Natural killer cell (primary cell): ENCODE measurements around the gene RAB8A. TPM values are rescaled to one million over a fixed set of nuclear protein-coding genes. Genes with fewer than 3 reads are reported as not detected.

Experiments
- ATAC-seq, 3 donors: fragments of 150-1000 bp in 2 of 3; fragments of 200-7000 bp in 1 of 3; cut with Tn5 transposase; 1 replicate in 1 of 3; 2 replicates in 2 of 3; pipeline ENCODE4 v1.10.0; 2021; ENCODE audit warnings: mild to moderate bottlenecking in 2 of 3, moderate library complexity in 2 of 3
- DNase-seq, 2 donors: peaks; one replicate each; pipeline versions ENCODE4 v3.0.0 to v3.0.0-alpha.2; 2013 to 2021; ENCODE audit warnings: mixed read lengths in 1 of 2
- H3K27ac ChIP-seq: one replicate; pipeline ENCODE4 v1.5.1; 2013; ENCODE audit warnings: mild to moderate bottlenecking, low read length
- H3K27me3 ChIP-seq: one replicate; pipeline ENCODE4 v1.6.1; 2013; ENCODE audit warnings: low read length; ENCODE audit not compliant: control insufficient read depth, insufficient read depth
- H3K36me3 ChIP-seq: one replicate; pipeline ENCODE4 v1.6.1; 2013; ENCODE audit warnings: low read length; ENCODE audit not compliant: control insufficient read depth, insufficient read depth
- H3K4me1 ChIP-seq: one replicate; pipeline ENCODE4 v1.6.1; 2013; ENCODE audit warnings: low read length; ENCODE audit not compliant: control insufficient read depth, insufficient read depth
- H3K4me3 ChIP-seq: one replicate; pipeline ENCODE4 v1.5.1; 2013; ENCODE audit warnings: low read length
- H3K9me3 ChIP-seq: one replicate; pipeline ENCODE4 v1.6.1; 2013; ENCODE audit warnings: low read length; ENCODE audit not compliant: control insufficient read depth, insufficient read depth
- H3K27ac Mint-ChIP-seq, 2 donors: one replicate each; pipeline ENCODE4 v1.8.0; 2022; ENCODE audit warnings: mild to moderate bottlenecking in 2 of 2, mixed read lengths in 2 of 2, moderate library complexity in 1 of 2
- H3K27me3 Mint-ChIP-seq, 2 donors: one replicate each; pipeline ENCODE4 v1.8.0; 2022; ENCODE audit warnings: low read depth in 2 of 2, mixed read lengths in 2 of 2
- H3K36me3 Mint-ChIP-seq: one replicate; pipeline ENCODE4 v1.8.0; 2022; ENCODE audit warnings: mixed read lengths
- H3K4me1 Mint-ChIP-seq, 2 donors: one replicate each; pipeline ENCODE4 v1.8.0; 2022; ENCODE audit warnings: mixed read lengths in 2 of 2
- H3K4me3 Mint-ChIP-seq: one replicate; pipeline ENCODE4 v1.8.0; 2022; ENCODE audit warnings: mild to moderate bottlenecking, moderate library complexity, mixed read lengths
- H3K9me3 Mint-ChIP-seq, 2 donors: one replicate each; pipeline ENCODE4 v1.8.0; 2022; ENCODE audit warnings: mixed read lengths in 2 of 2
- WGBS: methylation state at CpG from one replicate; pipeline ENCODE4 v1.1.7; 2013; ENCODE audit warnings: missing lambda C conversion rate; ENCODE audit not compliant: insufficient coverage; 5-methylcytosine and 5-hydroxymethylcytosine counted together
- intact Hi-C: fragments of 100-400 bp; cut with micrococcal nuclease; formaldehyde crosslinking; loops from one replicate; pipeline ENCODE4 v1.14.2; 2022
- total RNA-seq, 4 donors: library from RNA; stranded (reverse); fragments of 120-200 nt in 1 of 4; gene quantifications; one replicate each; pipeline versions ENCODE4 v1.2.3 to v1.2.4, GENCODE V29; 2013 to 2022
- TF ChIP-seq, protein P1 (sequence below): fragments of 200-600 bp; IDR thresholded peaks from one replicate; pipeline ENCODE4 v1.8.0; 2022; ENCODE audit warnings: antibody characterized with exemption

The RAB8A gene
- total RNA-seq, 3 donors from 2014 or later (not counting 1 experiment from before 2014, with no cell fraction given) = 137 to 161 (median 149) TPM

DNA sequence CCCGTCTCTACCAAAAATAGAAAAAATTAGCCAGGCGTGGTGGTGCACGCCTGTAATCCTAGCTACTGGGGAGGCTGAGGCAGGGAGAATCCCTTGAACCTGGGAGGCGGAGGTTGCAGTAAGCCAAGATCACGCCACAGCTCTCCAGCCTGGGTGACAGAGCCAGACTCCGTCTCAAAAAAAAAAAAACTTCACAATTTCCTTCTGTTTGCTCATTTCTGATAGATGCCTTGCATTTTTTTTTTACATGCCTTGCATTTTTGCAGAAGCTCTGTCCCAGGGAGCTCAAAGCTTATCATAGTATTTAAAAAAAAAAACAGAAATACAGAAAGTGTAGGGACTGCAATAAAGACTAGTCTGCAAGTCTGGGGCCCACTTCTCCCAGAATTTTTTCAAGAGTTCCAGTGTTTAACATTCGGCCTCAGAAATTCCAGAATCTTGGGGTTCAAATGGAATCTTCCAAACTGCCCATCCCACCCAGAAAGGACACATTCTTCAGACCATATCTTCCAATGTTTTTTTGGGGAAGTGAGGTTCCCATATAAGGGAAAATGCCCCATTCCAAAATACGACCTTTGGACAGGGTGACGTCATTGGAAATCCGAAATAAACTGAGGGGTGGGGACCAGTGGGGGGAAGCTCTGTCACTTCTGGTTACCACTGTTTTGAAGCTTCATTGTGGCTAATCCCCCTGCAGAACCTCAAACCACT, 17.2 kb upstream of the RAB8A start:
- intact Hi-C loops = no loop called here
- Mint-ChIP-seq H3K4me1 (peaks cover 14 to 37% of the 10 kb centered on the region in 2 donors), H3K9me3 (no peaks in the 10 kb centered on the region), H3K4me3 (no peak overlapping the region), H3K27ac (peak overlapping the region; percentile 78 to 86), H3K36me3 (peaks cover 28% of the 10 kb centered on the region), H3K27me3 (no peaks in the 10 kb centered on the region)
- TF ChIP-seq, protein P1, sequence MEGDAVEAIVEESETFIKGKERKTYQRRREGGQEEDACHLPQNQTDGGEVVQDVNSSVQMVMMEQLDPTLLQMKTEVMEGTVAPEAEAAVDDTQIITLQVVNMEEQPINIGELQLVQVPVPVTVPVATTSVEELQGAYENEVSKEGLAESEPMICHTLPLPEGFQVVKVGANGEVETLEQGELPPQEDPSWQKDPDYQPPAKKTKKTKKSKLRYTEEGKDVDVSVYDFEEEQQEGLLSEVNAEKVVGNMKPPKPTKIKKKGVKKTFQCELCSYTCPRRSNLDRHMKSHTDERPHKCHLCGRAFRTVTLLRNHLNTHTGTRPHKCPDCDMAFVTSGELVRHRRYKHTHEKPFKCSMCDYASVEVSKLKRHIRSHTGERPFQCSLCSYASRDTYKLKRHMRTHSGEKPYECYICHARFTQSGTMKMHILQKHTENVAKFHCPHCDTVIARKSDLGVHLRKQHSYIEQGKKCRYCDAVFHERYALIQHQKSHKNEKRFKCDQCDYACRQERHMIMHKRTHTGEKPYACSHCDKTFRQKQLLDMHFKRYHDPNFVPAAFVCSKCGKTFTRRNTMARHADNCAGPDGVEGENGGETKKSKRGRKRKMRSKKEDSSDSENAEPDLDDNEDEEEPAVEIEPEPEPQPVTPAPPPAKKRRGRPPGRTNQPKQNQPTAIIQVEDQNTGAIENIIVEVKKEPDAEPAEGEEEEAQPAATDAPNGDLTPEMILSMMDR = no peak
- no peak for ATAC-seq
- Histone ChIP-seq H3K27ac (no peak overlapping the region), H3K4me1 (peaks cover 5% of the 10 kb centered on the region), H3K4me3 (no peak overlapping the region), H3K27me3 (no peaks in the 10 kb centered on the region), H3K36me3 (peaks cover 91% of the 10 kb centered on the region), H3K9me3 (no peaks in the 10 kb centered on the region)
- 81% methylated on average over 10 of the region's 10 CpGs for WGBS
- no peak for DNase-seq

DNA sequence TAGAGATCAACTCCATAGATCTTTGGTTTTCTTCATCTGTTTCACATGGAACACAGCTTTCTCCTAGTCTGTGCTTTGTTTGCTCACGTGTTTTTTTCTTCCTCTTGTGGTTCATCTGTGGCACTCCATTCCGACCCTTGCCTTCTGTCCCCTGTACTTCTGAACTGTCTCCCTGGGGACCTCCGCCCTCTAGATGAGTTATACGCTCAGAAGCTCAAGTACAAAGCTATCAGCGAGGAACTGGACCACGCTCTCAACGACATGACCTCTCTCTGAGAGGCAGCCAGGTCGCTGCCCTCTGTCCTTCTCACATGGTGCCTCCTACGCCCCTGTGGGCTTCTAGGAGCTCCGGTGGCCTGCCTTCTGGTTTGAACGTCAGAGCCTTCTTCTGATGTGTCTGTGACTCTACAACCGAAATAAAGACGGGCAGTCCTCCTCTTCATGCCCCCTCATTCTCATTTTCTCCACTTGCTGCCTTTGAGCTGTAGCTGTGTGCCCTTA, 16.6 kb upstream of the RAB8A start:
- Mint-ChIP-seq H3K4me3 (no peak overlapping the region), H3K27ac (peak overlapping the region; percentile 78 to 86)
- DNase-seq = peak in 1 of 2 donors; percentile 36

DNA sequence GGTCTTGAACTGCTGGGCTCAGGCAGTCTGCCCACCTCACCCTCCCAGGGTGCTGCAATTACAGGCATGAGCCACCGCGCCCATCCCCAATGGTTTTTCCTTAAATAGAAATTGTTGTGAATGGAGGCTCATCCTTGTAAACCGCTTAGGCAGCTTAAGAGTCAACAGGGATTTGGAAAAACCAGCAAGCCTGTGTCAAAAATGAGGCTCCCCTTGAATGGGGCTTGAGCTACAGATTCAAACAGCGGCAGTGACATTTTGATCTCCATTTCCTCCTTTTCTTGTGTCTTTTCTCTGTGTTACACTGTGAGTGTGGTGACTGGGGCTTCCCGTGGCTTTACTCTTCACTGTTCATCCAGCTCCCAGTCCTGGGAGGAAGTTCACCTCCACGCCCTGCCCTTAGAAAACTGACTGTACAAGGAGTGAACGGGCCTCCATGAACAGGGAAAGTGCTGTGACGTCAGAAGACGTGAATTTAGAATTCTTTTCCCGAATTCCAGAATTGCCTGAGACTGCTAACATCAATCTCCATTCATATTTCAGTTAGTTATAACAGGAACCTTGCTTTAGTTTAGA, 15.3 kb upstream of the RAB8A start:
- ATAC-seq (no peak), DNase-seq (no peak)
- Histone ChIP-seq H3K36me3 (peaks cover 89% of the 10 kb centered on the region), H3K9me3 (no peaks in the 10 kb centered on the region), H3K4me3 (no peak overlapping the region), H3K4me1 (peaks cover 5% of the 10 kb centered on the region), H3K27me3 (no peaks in the 10 kb centered on the region), H3K27ac (no peak overlapping the region)
- H3K4me1 Mint-ChIP-seq = peaks cover 19 to 34% of the 10 kb centered on the region in 2 donors
- intact Hi-C loops = no loop called here
- TF ChIP-seq, protein P1 = no peak
- H3K27ac Mint-ChIP-seq = peak overlapping the region; percentile 27 to 73
- H3K4me3 Mint-ChIP-seq = no peak overlapping the region
- H3K9me3 Mint-ChIP-seq = no peaks in the 10 kb centered on the region
- H3K27me3 Mint-ChIP-seq = no peaks in the 10 kb centered on the region
- H3K36me3 Mint-ChIP-seq = peaks cover 32% of the 10 kb centered on the region
- 94% methylated on average over 8 of the region's 10 CpGs for WGBS

More for the DNA sequence above, 16.6 kb upstream of the RAB8A start:
- no peaks in the 10 kb centered on the region for H3K9me3 ChIP-seq
- peak overlapping the region; percentile 4 for H3K27ac ChIP-seq
- TF ChIP-seq, protein P1 = no peak
- peaks cover 91% of the 10 kb centered on the region for H3K36me3 ChIP-seq
- no peak overlapping the region for H3K4me3 ChIP-seq
- H3K27me3 ChIP-seq = no peaks in the 10 kb centered on the region
- H3K36me3 Mint-ChIP-seq = peaks cover 28% of the 10 kb centered on the region
- H3K4me1 ChIP-seq = peaks cover 5% of the 10 kb centered on the region
- intact Hi-C loops = no loop called here
- peak in 1 of 3 donors; percentile 43 for ATAC-seq
- H3K9me3 Mint-ChIP-seq = no peaks in the 10 kb centered on the region
- 46% methylated on average over 13 of the region's 13 CpGs for WGBS
- no peaks in the 10 kb centered on the region for H3K27me3 Mint-ChIP-seq
- H3K4me1 Mint-ChIP-seq = peaks cover 19 to 34% of the 10 kb centered on the region in 2 donors
